Measurements from ENCODE around the gene ARL13A.
"Not testable (repeated sequence)": the region's sequence is repeated elsewhere in the genome, so short reads cannot be mapped to it uniquely, and the experiment has no call there.

ARL13A gene

GRCh38 chrX:100984818-100985217 lies 15.3 kb downstream of the ARL13A start:
- H3K9me3 ChIP-seq (ENCODE audit: control insufficient read depth, low read length): no peaks in the 10 kb centered on the region
- H3K27ac ChIP-seq (ENCODE audit: insufficient read depth, low read depth, low read length, poor library complexity, severe bottlenecking): no peak overlapping the region
- H3K36me3 ChIP-seq (ENCODE audit: control insufficient read depth, insufficient read depth, low read length): no peaks in the 10 kb centered on the region
- H3K27me3 ChIP-seq (ENCODE audit: control insufficient read depth, insufficient read depth, low read length, poor library complexity, severe bottlenecking): no peaks in the 10 kb centered on the region
- H3K4me3 ChIP-seq (ENCODE audit: insufficient read depth, low read depth, low read length): no peak overlapping the region
- H3K4me1 ChIP-seq (ENCODE audit: control insufficient read depth, insufficient read depth, low read length): no peaks in the 10 kb centered on the region

- no peaks in the 10 kb centered on the region for H3K9me3 ChIP-seq (ENCODE audit: control insufficient read depth, low read length)
- WGBS, 2 experiments: 87 to 89% methylated on average over 1 to 2 of the region's 2 CpGs
- H3K36me3 ChIP-seq (ENCODE audit: control insufficient read depth, insufficient read depth, low read length): no peaks in the 10 kb centered on the region
- no peaks in the 10 kb centered on the region for H3K4me1 ChIP-seq (ENCODE audit: control insufficient read depth, insufficient read depth, low read length)
- no peak overlapping the region for H3K4me3 ChIP-seq (ENCODE audit: insufficient read depth, low read depth, low read length)
- H3K27ac ChIP-seq (ENCODE audit: insufficient read depth, low read depth, low read length, poor library complexity, severe bottlenecking): no peak overlapping the region
- no peaks in the 10 kb centered on the region for H3K27me3 ChIP-seq (ENCODE audit: control insufficient read depth, insufficient read depth, low read length, poor library complexity, severe bottlenecking)
Measured at GRCh38 chrX:100990139-100990538, 20.6 kb downstream of the ARL13A start.

- Histone ChIP-seq H3K27ac (ENCODE audit: insufficient read depth, low read depth, low read length, poor library complexity, severe bottlenecking) (no peak overlapping the region), H3K9me3 (ENCODE audit: control insufficient read depth, low read length) (no peaks in the 10 kb centered on the region), H3K4me1 (ENCODE audit: control insufficient read depth, insufficient read depth, low read length) (no peaks in the 10 kb centered on the region), H3K4me3 (ENCODE audit: insufficient read depth, low read depth, low read length) (no peak overlapping the region), H3K27me3 (ENCODE audit: control insufficient read depth, insufficient read depth, low read length, poor library complexity, severe bottlenecking) (no peaks in the 10 kb centered on the region), H3K36me3 (ENCODE audit: control insufficient read depth, insufficient read depth, low read length) (no peaks in the 10 kb centered on the region)
- WGBS, 2 experiments: 86 to 88% methylated on average over 5 of the region's 5 CpGs
Measured at GRCh38 chrX:100994352-100995281, 25.1 kb downstream of the ARL13A start.

GRCh38 chrX:100995469-100995868 lies 26.0 kb downstream of the ARL13A start:
- Histone ChIP-seq H3K4me1 (ENCODE audit: control insufficient read depth, insufficient read depth, low read length) (no peaks in the 10 kb centered on the region), H3K9me3 (ENCODE audit: control insufficient read depth, low read length) (no peaks in the 10 kb centered on the region), H3K4me3 (ENCODE audit: insufficient read depth, low read depth, low read length) (no peak overlapping the region), H3K27me3 (ENCODE audit: control insufficient read depth, insufficient read depth, low read length, poor library complexity, severe bottlenecking) (no peaks in the 10 kb centered on the region), H3K36me3 (ENCODE audit: control insufficient read depth, insufficient read depth, low read length) (no peaks in the 10 kb centered on the region), H3K27ac (ENCODE audit: insufficient read depth, low read depth, low read length, poor library complexity, severe bottlenecking) (no peak overlapping the region)
- 87 to 92% methylated on average over 4 to 5 of the region's 5 CpGs for WGBS, 2 experiments

GRCh38 chrX:100999451-100999850 lies 29.9 kb downstream of the ARL13A start:
- no peaks in the 10 kb centered on the region for H3K4me1 ChIP-seq (ENCODE audit: control insufficient read depth, insufficient read depth, low read length)
- H3K27me3 ChIP-seq (ENCODE audit: control insufficient read depth, insufficient read depth, low read length, poor library complexity, severe bottlenecking): no peaks in the 10 kb centered on the region
- no peak overlapping the region for H3K27ac ChIP-seq (ENCODE audit: insufficient read depth, low read depth, low read length, poor library complexity, severe bottlenecking)
- no peaks in the 10 kb centered on the region for H3K36me3 ChIP-seq (ENCODE audit: control insufficient read depth, insufficient read depth, low read length)
- no peak overlapping the region for H3K4me3 ChIP-seq (ENCODE audit: insufficient read depth, low read depth, low read length)
- H3K9me3 ChIP-seq (ENCODE audit: control insufficient read depth, low read length): no peaks in the 10 kb centered on the region
- 96 to 100% methylated on average over 1 to 2 of the region's 2 CpGs for WGBS, 2 experiments

- Histone ChIP-seq H3K27me3 (ENCODE audit: control insufficient read depth, insufficient read depth, low read length, poor library complexity, severe bottlenecking) (no peaks in the 10 kb centered on the region), H3K9me3 (ENCODE audit: control insufficient read depth, low read length) (no peaks in the 10 kb centered on the region), H3K27ac (ENCODE audit: insufficient read depth, low read depth, low read length, poor library complexity, severe bottlenecking) (no peak overlapping the region), H3K36me3 (ENCODE audit: control insufficient read depth, insufficient read depth, low read length) (no peaks in the 10 kb centered on the region), H3K4me1 (ENCODE audit: control insufficient read depth, insufficient read depth, low read length) (no peaks in the 10 kb centered on the region), H3K4me3 (ENCODE audit: insufficient read depth, low read depth, low read length) (no peak overlapping the region)
Measured at GRCh38 chrX:101009090-101009489, 39.6 kb downstream of the ARL13A start.

GRCh38 chrX:101012031-101012430 lies 42.5 kb downstream of the ARL13A start:
- H3K4me3 ChIP-seq (ENCODE audit: insufficient read depth, low read depth, low read length); H3K4me1 ChIP-seq (ENCODE audit: control insufficient read depth, insufficient read depth, low read length); H3K9me3 ChIP-seq (ENCODE audit: control insufficient read depth, low read length); H3K27me3 ChIP-seq (ENCODE audit: control insufficient read depth, insufficient read depth, low read length, poor library complexity, severe bottlenecking); H3K36me3 ChIP-seq (ENCODE audit: control insufficient read depth, insufficient read depth, low read length); H3K27ac ChIP-seq (ENCODE audit: insufficient read depth, low read depth, low read length, poor library complexity, severe bottlenecking): not testable (repeated sequence)
- no CpG with 5 or more reads among the region's 1 CpG for WGBS, 2 experiments

GRCh38 chrX:101022020-101022419 lies 52.5 kb downstream of the ARL13A start:
- H3K9me3 ChIP-seq (ENCODE audit: control insufficient read depth, low read length): no peaks in the 10 kb centered on the region
- no peaks in the 10 kb centered on the region for H3K36me3 ChIP-seq (ENCODE audit: control insufficient read depth, insufficient read depth, low read length)
- no peaks in the 10 kb centered on the region for H3K4me1 ChIP-seq (ENCODE audit: control insufficient read depth, insufficient read depth, low read length)
- 88 to 91% methylated on average over 3 of the region's 3 CpGs for WGBS, 2 experiments
- no peaks in the 10 kb centered on the region for H3K27me3 ChIP-seq (ENCODE audit: control insufficient read depth, insufficient read depth, low read length, poor library complexity, severe bottlenecking)
- H3K27ac ChIP-seq (ENCODE audit: insufficient read depth, low read depth, low read length, poor library complexity, severe bottlenecking): no peak overlapping the region
- H3K4me3 ChIP-seq (ENCODE audit: insufficient read depth, low read depth, low read length): no peak overlapping the region

- no peaks in the 10 kb centered on the region for H3K9me3 ChIP-seq (ENCODE audit: control insufficient read depth, low read length)
- no peak overlapping the region for H3K27ac ChIP-seq (ENCODE audit: insufficient read depth, low read depth, low read length, poor library complexity, severe bottlenecking)
- no peaks in the 10 kb centered on the region for H3K36me3 ChIP-seq (ENCODE audit: control insufficient read depth, insufficient read depth, low read length)
- H3K4me1 ChIP-seq (ENCODE audit: control insufficient read depth, insufficient read depth, low read length): no peaks in the 10 kb centered on the region
- no peaks in the 10 kb centered on the region for H3K27me3 ChIP-seq (ENCODE audit: control insufficient read depth, insufficient read depth, low read length, poor library complexity, severe bottlenecking)
- H3K4me3 ChIP-seq (ENCODE audit: insufficient read depth, low read depth, low read length): no peak overlapping the region
Measured at GRCh38 chrX:101025126-101025525, 55.6 kb downstream of the ARL13A start.

GRCh38 chrX:101028562-101028961 lies 59.1 kb downstream of the ARL13A start:
- H3K9me3 ChIP-seq (ENCODE audit: control insufficient read depth, low read length): no peaks in the 10 kb centered on the region
- no peak overlapping the region for H3K4me3 ChIP-seq (ENCODE audit: insufficient read depth, low read depth, low read length)
- 89 to 97% methylated on average over 1 of the region's 1 CpG for WGBS, 2 experiments
- no peak overlapping the region for H3K27ac ChIP-seq (ENCODE audit: insufficient read depth, low read depth, low read length, poor library complexity, severe bottlenecking)
- no peaks in the 10 kb centered on the region for H3K36me3 ChIP-seq (ENCODE audit: control insufficient read depth, insufficient read depth, low read length)
- H3K4me1 ChIP-seq (ENCODE audit: control insufficient read depth, insufficient read depth, low read length): no peaks in the 10 kb centered on the region
- no peaks in the 10 kb centered on the region for H3K27me3 ChIP-seq (ENCODE audit: control insufficient read depth, insufficient read depth, low read length, poor library complexity, severe bottlenecking)
